ENCODE results near the gene IVD. TPM values are rescaled to one million over a fixed set of nuclear protein-coding genes. Genes with fewer than 3 reads are reported as not detected.

IVD gene
- total and polyA plus RNA-seq, 2 donors from 2014 or later, result 76.9 to 83.0 TPM

DNA sequence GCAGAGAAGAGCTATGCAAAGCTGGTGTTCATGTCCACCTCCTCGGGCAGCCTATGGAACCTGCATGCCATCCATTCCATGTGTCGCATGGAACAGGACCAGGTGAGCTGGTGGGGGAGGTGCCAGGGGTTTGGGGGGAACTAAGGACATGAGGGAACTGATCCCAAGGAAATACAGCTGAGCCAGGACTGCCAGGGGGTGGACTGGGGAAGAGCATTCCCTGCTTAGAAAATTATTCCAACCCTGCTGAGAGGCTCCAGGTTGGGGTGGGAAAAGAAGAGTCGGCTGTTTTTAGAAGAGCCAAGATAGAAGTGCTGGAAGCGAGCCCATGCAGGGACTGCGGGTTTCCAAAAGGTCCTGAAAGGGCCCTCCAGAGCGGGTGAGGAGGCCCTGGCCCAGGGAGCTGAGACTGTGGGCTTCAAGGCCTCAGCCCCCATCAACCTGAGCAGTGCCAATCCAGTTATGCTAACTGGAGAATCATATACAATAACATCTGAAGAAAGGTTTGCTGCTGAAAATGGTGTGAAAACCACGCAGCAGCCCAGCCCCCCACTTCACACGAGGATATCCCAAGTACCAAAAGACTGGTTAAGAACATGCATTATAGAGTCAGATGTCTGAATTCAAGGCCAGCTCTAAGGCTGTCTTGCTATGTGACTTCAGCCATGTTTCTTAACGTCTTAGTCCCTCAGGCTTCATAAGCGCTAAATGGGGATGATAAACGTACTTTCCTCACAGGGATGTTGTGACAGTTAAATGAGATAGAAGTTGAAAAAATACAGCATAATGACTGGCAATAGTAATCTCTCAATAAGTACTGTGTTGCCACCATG lies 39.8 kb upstream of the IVD start:
- no peak for DNase-seq
- H3K9me3 ChIP-seq (ENCODE audit: control insufficient read depth in 2 of 3, insufficient read depth in 1 of 3, low read length in 3 of 3), result no peaks in the 10 kb centered on the region

GRCh38 chr15:40366457-40367370 lies 38.9 kb upstream of the IVD start:
- Histone ChIP-seq H3K27me3 (ENCODE audit: control insufficient read depth, insufficient read depth, low read length) (no peaks in the 10 kb centered on the region), H3K9ac (ENCODE audit: low read length in 3 of 3) (no peak overlapping the region), H3K4me3 (ENCODE audit: low read length in 3 of 3) (no peak overlapping the region), H3K9me3 (ENCODE audit: control insufficient read depth in 2 of 3, insufficient read depth in 1 of 3, low read length in 3 of 3) (no peaks in the 10 kb centered on the region), H3K4me1 (ENCODE audit: control insufficient read depth in 2 of 3, insufficient read depth in 2 of 3, low read depth in 1 of 3, low read length in 3 of 3) (peaks cover 0 to 4% (median 0%) of the 10 kb centered on the region in 3 donors), H3K36me3 (ENCODE audit: control insufficient read depth in 2 of 3, insufficient read depth in 3 of 3, low read length in 3 of 3) (no peaks in the 10 kb centered on the region), H3K27ac (ENCODE audit: low read depth in 2 of 2, low read length in 2 of 2) (no peak overlapping the region)
- FAIRE-seq (no peak), DNase-seq (peak in 1 of 5 donors; percentile 34)
- intact Hi-C loops (cut with DNase I), result no loop called here
- no peak for TF ChIP-seq CTCF (IDR thresholded peaks at IDR 0.05; ENCODE audit: borderline replicate concordance, extremely low read depth, insufficient read depth)

More for the DNA sequence above, 39.8 kb upstream of the IVD start:
- no peaks in the 10 kb centered on the region for H3K27me3 ChIP-seq (ENCODE audit: control insufficient read depth, insufficient read depth, low read length)
- no peaks in the 10 kb centered on the region for H3K36me3 ChIP-seq (ENCODE audit: control insufficient read depth in 2 of 3, insufficient read depth in 3 of 3, low read length in 3 of 3)
- H3K9ac ChIP-seq (ENCODE audit: low read length in 3 of 3), result no peak overlapping the region
- peaks cover 0 to 4% (median 0%) of the 10 kb centered on the region in 3 donors for H3K4me1 ChIP-seq (ENCODE audit: control insufficient read depth in 2 of 3, insufficient read depth in 2 of 3, low read depth in 1 of 3, low read length in 3 of 3)
- FAIRE-seq, result no peak
- no peak overlapping the region for H3K4me3 ChIP-seq (ENCODE audit: low read length in 3 of 3)
- H3K27ac ChIP-seq (ENCODE audit: low read depth in 2 of 2, low read length in 2 of 2), result no peak overlapping the region
- no peak for TF ChIP-seq CTCF (IDR thresholded peaks at IDR 0.05; ENCODE audit: borderline replicate concordance, extremely low read depth, insufficient read depth)
- intact Hi-C loops (cut with DNase I), result no loop called here

- DNase-seq (no peak), FAIRE-seq (no peak)
- Histone ChIP-seq H3K9ac (ENCODE audit: low read length in 3 of 3) (peak overlapping the region in 1 of 3 donors; percentile 34), H3K4me1 (ENCODE audit: control insufficient read depth in 2 of 3, insufficient read depth in 2 of 3, low read depth in 1 of 3, low read length in 3 of 3) (peaks cover 0 to 4% (median 0%) of the 10 kb centered on the region in 3 donors), H3K27ac (ENCODE audit: low read depth in 2 of 2, low read length in 2 of 2) (no peak overlapping the region), H3K4me3 (ENCODE audit: low read length in 3 of 3) (peak overlapping the region in 1 of 3 donors; percentile 29), H3K36me3 (ENCODE audit: control insufficient read depth in 2 of 3, insufficient read depth in 3 of 3, low read length in 3 of 3) (no peaks in the 10 kb centered on the region), H3K9me3 (ENCODE audit: control insufficient read depth in 2 of 3, insufficient read depth in 1 of 3, low read length in 3 of 3) (no peaks in the 10 kb centered on the region), H3K27me3 (ENCODE audit: control insufficient read depth, insufficient read depth, low read length) (no peaks in the 10 kb centered on the region)
- no peak for TF ChIP-seq CTCF (IDR thresholded peaks at IDR 0.05; ENCODE audit: borderline replicate concordance, extremely low read depth, insufficient read depth)
- intact Hi-C loops (cut with DNase I), result no loop called here
These were observed 38.3 kb upstream of the IVD start for GRCh38 chr15:40367371-40367685.
